ENCODE results near the gene AIP.

Gene AIP

GRCh38 chr11:67520856-67521824 is 38.3 kb downstream of the AIP start:
- in situ Hi-C loops (cut with HindIII; ENCODE audit: low pct_ligation_motif_present, low sequenced_read_pairs), result no loop called here
- TF ChIP-seq CTCF (IDR thresholded peaks at IDR 0.05; ENCODE audit: low read depth, low read length, missing control alignments), result no peak
- no peak for DNase-seq
- no peak overlapping the region for H3K4me3 ChIP-seq (ENCODE audit: low read depth, low read length)
- H3K27me3 ChIP-seq (replicated peaks), result no peaks in the 10 kb centered on the region
- no peaks in the 10 kb centered on the region for H3K36me3 ChIP-seq (replicated peaks)
- H3K27ac ChIP-seq, result no peak overlapping the region

GRCh38 chr11:67521924-67522323 is 39.1 kb downstream of the AIP start:
- DNase-seq, result no peak
- in situ Hi-C loops (cut with HindIII; ENCODE audit: low pct_ligation_motif_present, low sequenced_read_pairs), result no loop called here
- Histone ChIP-seq H3K27ac (no peak overlapping the region), H3K27me3 (replicated peaks) (no peaks in the 10 kb centered on the region), H3K36me3 (replicated peaks) (no peaks in the 10 kb centered on the region), H3K4me3 (ENCODE audit: low read depth, low read length) (no peak overlapping the region)
- TF ChIP-seq CTCF (IDR thresholded peaks at IDR 0.05; ENCODE audit: low read depth, low read length, missing control alignments), result no peak

- DNase-seq, result no peak
- Histone ChIP-seq H3K36me3 (replicated peaks) (no peaks in the 10 kb centered on the region), H3K27ac (no peak overlapping the region), H3K4me3 (ENCODE audit: low read depth, low read length) (no peak overlapping the region), H3K27me3 (replicated peaks) (no peaks in the 10 kb centered on the region)
- no peak for TF ChIP-seq CTCF (IDR thresholded peaks at IDR 0.05; ENCODE audit: low read depth, low read length, missing control alignments)
- in situ Hi-C loops (cut with HindIII; ENCODE audit: low pct_ligation_motif_present, low sequenced_read_pairs), result no loop called here
Measured at GRCh38 chr11:67522338-67522737, 39.5 kb downstream of the AIP start.

GRCh38 chr11:67522844-67523555 is 40.2 kb downstream of the AIP start, which contains the start of gene CABP2:
TSS of gene CABP2 (minus strand) at chr11:67523446. CDS start at chr11:67523326, 120 bp downstream.
- H3K27ac ChIP-seq, result no peak within 1 kb of the TSS
- no peaks in the 10 kb centered on the region for H3K27me3 ChIP-seq (replicated peaks)
- H3K4me3 ChIP-seq (ENCODE audit: low read depth, low read length), result no peak within 1 kb of the TSS
- in situ Hi-C loops (cut with HindIII; ENCODE audit: low pct_ligation_motif_present, low sequenced_read_pairs), result no loop called here
- no peak for DNase-seq
- TF ChIP-seq CTCF (IDR thresholded peaks at IDR 0.05; ENCODE audit: low read depth, low read length, missing control alignments), result no peak
- no peaks in the 10 kb centered on the region for H3K36me3 ChIP-seq (replicated peaks)

GRCh38 chr11:67523556-67524479 is 41.0 kb downstream of the AIP start:
- no peak for TF ChIP-seq CTCF (IDR thresholded peaks at IDR 0.05; ENCODE audit: low read depth, low read length, missing control alignments)
- no peak overlapping the region for H3K4me3 ChIP-seq (ENCODE audit: low read depth, low read length)
- in situ Hi-C loops (cut with HindIII; ENCODE audit: low pct_ligation_motif_present, low sequenced_read_pairs), result no loop called here
- no peak overlapping the region for H3K27ac ChIP-seq
- no peaks in the 10 kb centered on the region for H3K27me3 ChIP-seq (replicated peaks)
- H3K36me3 ChIP-seq (replicated peaks), result no peaks in the 10 kb centered on the region
- DNase-seq, result no peak
